Ovary (tissue), 9 donors: Measurements from ENCODE around the gene S100B. TPM values are rescaled to one million over a fixed set of nuclear protein-coding genes. Genes with fewer than 3 reads are reported as not detected.

Experiments
- DNase-seq, 5 donors: peaks; one replicate each; pipeline ENCODE4 v3.0.0-alpha.2; 2019 to 2020
- H3K27ac ChIP-seq, 2 donors: fragments of 200-600 bp; one replicate each; pipeline versions ENCODE4 v1.5.1 to v1.8.0; 2019 to 2022
- H3K27me3 ChIP-seq: fragments of 200-600 bp; one replicate; pipeline ENCODE4 v1.8.0; 2022
- H3K36me3 ChIP-seq: fragments of 200-600 bp; sonication (generic); one replicate; pipeline ENCODE4 v1.5.1; 2019
- H3K4me1 ChIP-seq: one replicate; pipeline ENCODE4 v1.8.1; 2013; ENCODE audit warnings: mild to moderate bottlenecking, moderate library complexity; ENCODE audit not compliant: insufficient read depth
- H3K4me3 ChIP-seq: fragments of 200-600 bp; sonication (generic); one replicate; pipeline ENCODE4 v1.5.1; 2017
- H3K9me3 ChIP-seq, 2 donors: fragments of 200-600 bp in 1 of 2; sonication (generic) in 1 of 2; one replicate each; pipeline versions ENCODE4 v1.5.1 to v1.8.1; 2013 to 2019; ENCODE audit warnings: mild to moderate bottlenecking in 1 of 2, moderate library complexity in 1 of 2
- EP300 ChIP-seq: sonication (generic); formaldehyde crosslinking; IDR thresholded peaks from one replicate; pipeline ENCODE4 v1.6.1; 2017; ENCODE audit warnings: antibody characterized with exemption
- POLR2A ChIP-seq: fragments of 450-650 bp; IDR thresholded peaks from one replicate; pipeline ENCODE4 v1.6.1; 2017; ENCODE audit warnings: antibody characterized with exemption, mild to moderate bottlenecking, moderate library complexity
- WGBS, 3 donors: extraction: QIAGEN DNeasy Blood & Tissue Kit in 1 of 3; methylation state at CpG; one replicate each; pipeline versions ENCODE4 v1.1.5 to v1.1.7; 2013 to 2017; 5-methylcytosine and 5-hydroxymethylcytosine counted together
- intact Hi-C, 4 donors: fragments of 100-400 bp; cut with DNase I; formaldehyde crosslinking; loops; one replicate each; pipeline versions ENCODE4 v1.11.0 to v1.15.1; 2022 to 2023
- polyA plus RNA-seq, 2 donors: library from polyadenylated mRNA; stranded (reverse); fragments of 200-250 nt in 1 of 2; fragments of 350-450 nt in 1 of 2; fragmentation: Illumina TruSeq in 1 of 2; extraction: RNeasy Lipid Tissue Mini Kit (QIAGEN cat#74804) in 1 of 2; gene quantifications; one replicate each; pipeline ENCODE4 v1.2.3, GENCODE V29; 2013 to 2014
- total RNA-seq, 7 donors: library from RNA; depleted of rRNA in 2 of 7; stranded (reverse); fragments of >200 nt in 2 of 7; fragmentation: NEBNext Ultra II Directional in 3 of 7; extraction: Animal tissue kit (Norgen Biotek cat#: 25700) in 3 of 7; gene quantifications; one replicate each; pipeline versions ENCODE4 v1.1.0 to v1.2.4, GENCODE V29; 2016 to 2023
- TF ChIP-seq, protein P1 (sequence below), 3 donors: fragments of 450-650 bp in 2 of 3; fragments of 200-600 bp in 1 of 3; IDR thresholded peaks; one replicate each; pipeline versions ENCODE4 v1.5.1 to v1.8.0; 2016 to 2022; ENCODE audit warnings: antibody characterized with exemption in 3 of 3, mild to moderate bottlenecking in 1 of 3
- donor health status: DM: no; HTN: no; CAD: no; lungs with moderate emphysema.
- donor health status: DM: no; HTN: no; CAD: no.
- donor health status: Bipolar disorder and iron deficiency.
- donor health status: DM: yes; HTN: yes; CAD: no.
- donor health status: DM: no; HTN: no; CAD: no.
- donor health status: DM: yes; HTN: yes; CAD: no.

Gene S100B
- total and polyA plus RNA-seq, 9 donors = 0.53 to 16.8 (median 2.9) TPM

DNA sequence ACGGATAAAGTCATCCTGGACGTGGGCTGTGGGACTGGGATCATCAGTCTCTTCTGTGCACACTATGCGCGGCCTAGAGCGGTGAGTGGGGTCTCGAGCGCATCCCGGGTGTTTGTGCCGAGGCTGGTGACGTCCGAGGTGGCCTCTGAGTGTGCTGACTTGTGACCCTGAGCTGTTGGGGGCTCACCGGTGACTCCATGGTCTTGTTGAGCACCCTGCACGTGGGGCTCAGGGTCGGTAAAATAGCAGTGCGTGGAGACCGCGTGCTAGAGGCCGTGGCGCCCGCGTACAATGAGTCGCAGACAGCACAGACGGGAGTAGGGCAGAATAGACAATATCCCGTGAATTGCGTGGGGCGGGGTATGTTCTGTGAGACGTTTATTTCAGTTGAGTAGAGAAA lies 43.7 kb upstream of the S100B start:
- H3K9me3 ChIP-seq = no peaks in the 10 kb centered on the region
- no peak overlapping the region for H3K4me3 ChIP-seq
- no peak for TF ChIP-seq POLR2A
- TF ChIP-seq, protein P1, sequence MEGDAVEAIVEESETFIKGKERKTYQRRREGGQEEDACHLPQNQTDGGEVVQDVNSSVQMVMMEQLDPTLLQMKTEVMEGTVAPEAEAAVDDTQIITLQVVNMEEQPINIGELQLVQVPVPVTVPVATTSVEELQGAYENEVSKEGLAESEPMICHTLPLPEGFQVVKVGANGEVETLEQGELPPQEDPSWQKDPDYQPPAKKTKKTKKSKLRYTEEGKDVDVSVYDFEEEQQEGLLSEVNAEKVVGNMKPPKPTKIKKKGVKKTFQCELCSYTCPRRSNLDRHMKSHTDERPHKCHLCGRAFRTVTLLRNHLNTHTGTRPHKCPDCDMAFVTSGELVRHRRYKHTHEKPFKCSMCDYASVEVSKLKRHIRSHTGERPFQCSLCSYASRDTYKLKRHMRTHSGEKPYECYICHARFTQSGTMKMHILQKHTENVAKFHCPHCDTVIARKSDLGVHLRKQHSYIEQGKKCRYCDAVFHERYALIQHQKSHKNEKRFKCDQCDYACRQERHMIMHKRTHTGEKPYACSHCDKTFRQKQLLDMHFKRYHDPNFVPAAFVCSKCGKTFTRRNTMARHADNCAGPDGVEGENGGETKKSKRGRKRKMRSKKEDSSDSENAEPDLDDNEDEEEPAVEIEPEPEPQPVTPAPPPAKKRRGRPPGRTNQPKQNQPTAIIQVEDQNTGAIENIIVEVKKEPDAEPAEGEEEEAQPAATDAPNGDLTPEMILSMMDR (IDR thresholded peaks at IDR 0.05) = no peak
- TF ChIP-seq EP300 = no peak
- H3K4me1 ChIP-seq = no peaks in the 10 kb centered on the region
- H3K27me3 ChIP-seq = no peaks in the 10 kb centered on the region
- H3K36me3 ChIP-seq = no peaks in the 10 kb centered on the region
- no peak for DNase-seq
- WGBS, 3 donors = 92 to 93% (median 92%) methylated on average over 27 of the region's 27 CpGs
- intact Hi-C loops = no loop called here
- H3K27ac ChIP-seq = no peak overlapping the region

DNA sequence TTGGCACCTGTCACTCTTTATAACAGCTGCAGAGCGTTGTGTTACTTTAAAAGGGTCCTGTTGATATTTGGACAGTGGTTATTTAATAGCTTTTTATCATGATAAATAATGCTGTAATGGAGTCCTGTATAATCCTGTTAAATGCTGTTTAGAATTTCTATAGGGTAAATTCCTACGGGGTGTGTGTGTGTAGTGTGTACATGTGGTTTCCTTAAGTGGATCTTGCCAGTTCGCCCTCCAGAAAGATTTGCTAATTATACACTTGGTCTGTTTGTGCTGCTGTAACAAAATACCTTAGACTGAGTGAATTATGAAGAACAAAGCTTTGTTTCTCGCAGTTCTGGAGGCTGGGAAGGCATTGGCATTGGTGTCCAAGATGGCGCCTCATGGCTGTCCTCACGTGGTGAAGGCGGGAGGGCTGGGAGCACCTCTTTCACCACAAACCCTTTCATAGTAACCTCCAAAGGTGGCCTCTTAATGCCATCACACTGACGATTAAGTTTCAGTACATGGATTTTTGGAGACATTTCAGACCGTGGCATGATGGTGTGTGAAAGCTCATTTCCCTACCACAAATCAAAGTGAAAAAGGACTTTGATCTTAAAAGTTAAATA lies 41.8 kb upstream of the S100B start:
- no peak for DNase-seq
- no peaks in the 10 kb centered on the region for H3K4me1 ChIP-seq
- TF ChIP-seq, protein P1 (IDR thresholded peaks at IDR 0.05) = no peak
- no peak for TF ChIP-seq POLR2A
- no peak for TF ChIP-seq EP300
- H3K9me3 ChIP-seq = no peaks in the 10 kb centered on the region
- intact Hi-C loops = no loop called here
- H3K27me3 ChIP-seq = no peaks in the 10 kb centered on the region
- H3K27ac ChIP-seq = no peak overlapping the region
- 94 to 95% (median 94%) methylated on average over 9 of the region's 9 CpGs for WGBS, 3 donors
- H3K4me3 ChIP-seq = no peak overlapping the region
- no peaks in the 10 kb centered on the region for H3K36me3 ChIP-seq

DNA sequence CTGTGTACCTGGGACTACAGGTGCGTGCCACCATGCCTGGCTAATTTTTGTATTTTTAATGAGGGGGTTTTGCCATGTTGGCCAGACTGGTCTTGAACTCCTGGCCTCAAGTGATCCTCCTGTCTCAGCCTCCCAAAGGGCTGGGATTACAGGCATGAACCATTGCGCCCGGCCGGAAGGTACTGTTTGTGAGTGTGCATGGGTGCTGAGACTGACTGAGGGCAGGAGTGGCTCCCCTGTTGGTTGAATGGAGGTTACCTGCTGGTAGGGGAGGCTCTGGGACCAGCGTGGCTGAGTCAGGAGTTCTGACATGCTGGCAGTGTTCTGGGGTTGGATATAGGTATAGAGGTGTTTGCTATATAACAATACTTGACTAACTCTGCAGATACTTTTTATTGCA lies 41.0 kb upstream of the S100B start:
- no peak overlapping the region for H3K4me3 ChIP-seq
- H3K27ac ChIP-seq = no peak overlapping the region
- intact Hi-C loops = no loop called here
- no peaks in the 10 kb centered on the region for H3K9me3 ChIP-seq
- no peaks in the 10 kb centered on the region for H3K4me1 ChIP-seq
- 81 to 95% (median 94%) methylated on average over 5 of the region's 5 CpGs for WGBS, 3 donors
- no peak for DNase-seq
- TF ChIP-seq, protein P1 (IDR thresholded peaks at IDR 0.05) = no peak
- TF ChIP-seq EP300 (no peak), POLR2A (no peak)
- H3K27me3 ChIP-seq = no peaks in the 10 kb centered on the region
- no peaks in the 10 kb centered on the region for H3K36me3 ChIP-seq

- H3K4me3 ChIP-seq = no peak overlapping the region
- TF ChIP-seq, protein P1 (IDR thresholded peaks at IDR 0.05) = no peak
- TF ChIP-seq POLR2A (no peak), EP300 (no peak)
- H3K36me3 ChIP-seq = no peaks in the 10 kb centered on the region
- no peaks in the 10 kb centered on the region for H3K27me3 ChIP-seq
- H3K9me3 ChIP-seq = no peaks in the 10 kb centered on the region
- 75 to 83% (median 81%) methylated on average over 12 of the region's 12 CpGs for WGBS, 3 donors
- H3K27ac ChIP-seq = no peak overlapping the region
- intact Hi-C loops = no loop called here
- H3K4me1 ChIP-seq = no peaks in the 10 kb centered on the region
- DNase-seq = no peak
Measured at GRCh38 chr21:46643379-46644177, 38.7 kb upstream of the S100B start.
